ENCODE measurements around the gene POLR2H.

DNA sequence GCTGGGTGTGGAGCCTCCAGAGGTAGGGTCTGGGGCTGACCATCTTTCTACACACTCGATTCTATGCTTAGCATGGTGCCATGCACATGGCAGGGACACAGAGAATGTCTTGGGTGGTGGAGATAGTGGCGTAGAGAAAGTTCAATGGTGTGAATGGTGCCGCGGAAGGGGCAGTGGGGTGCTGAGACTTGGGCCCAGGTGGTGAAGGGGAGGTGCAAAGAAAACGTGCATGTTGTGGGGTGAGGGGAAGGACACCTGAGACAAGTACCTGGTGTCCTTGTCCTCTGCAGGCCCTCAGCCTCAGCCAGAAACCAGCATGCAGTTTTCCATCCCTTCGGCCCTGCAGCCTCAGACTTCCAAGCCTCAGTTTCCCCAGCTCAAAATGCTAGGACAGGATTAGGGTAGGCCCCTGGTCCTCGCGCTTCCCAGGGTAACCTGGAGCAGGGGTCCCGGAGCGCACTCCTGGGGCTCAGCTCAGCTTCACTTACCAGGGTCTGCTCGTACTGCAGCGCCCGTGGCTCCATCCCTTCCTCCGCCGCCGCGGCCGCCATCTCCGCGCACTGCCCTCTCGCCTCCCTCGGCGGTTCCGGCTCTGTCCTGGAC, 480 bp upstream of the POLR2H start:
- TF ChIP-seq, protein P1, sequence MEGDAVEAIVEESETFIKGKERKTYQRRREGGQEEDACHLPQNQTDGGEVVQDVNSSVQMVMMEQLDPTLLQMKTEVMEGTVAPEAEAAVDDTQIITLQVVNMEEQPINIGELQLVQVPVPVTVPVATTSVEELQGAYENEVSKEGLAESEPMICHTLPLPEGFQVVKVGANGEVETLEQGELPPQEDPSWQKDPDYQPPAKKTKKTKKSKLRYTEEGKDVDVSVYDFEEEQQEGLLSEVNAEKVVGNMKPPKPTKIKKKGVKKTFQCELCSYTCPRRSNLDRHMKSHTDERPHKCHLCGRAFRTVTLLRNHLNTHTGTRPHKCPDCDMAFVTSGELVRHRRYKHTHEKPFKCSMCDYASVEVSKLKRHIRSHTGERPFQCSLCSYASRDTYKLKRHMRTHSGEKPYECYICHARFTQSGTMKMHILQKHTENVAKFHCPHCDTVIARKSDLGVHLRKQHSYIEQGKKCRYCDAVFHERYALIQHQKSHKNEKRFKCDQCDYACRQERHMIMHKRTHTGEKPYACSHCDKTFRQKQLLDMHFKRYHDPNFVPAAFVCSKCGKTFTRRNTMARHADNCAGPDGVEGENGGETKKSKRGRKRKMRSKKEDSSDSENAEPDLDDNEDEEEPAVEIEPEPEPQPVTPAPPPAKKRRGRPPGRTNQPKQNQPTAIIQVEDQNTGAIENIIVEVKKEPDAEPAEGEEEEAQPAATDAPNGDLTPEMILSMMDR (optimal IDR thresholded peaks at IDR 0.05 in 1 of 3, IDR thresholded peaks at IDR 0.05 in 1 of 3, conservative IDR thresholded peaks at IDR 0.05 in 1 of 3; ENCODE audit: extremely low read depth in 1 of 3, insufficient read depth in 2 of 3, low read length in 3 of 3), result no peak
- TF ChIP-seq EZH2 (IDR thresholded peaks at IDR 0.05; ENCODE audit: low read length), result no peak
